Stomach smooth muscle (tissue), 2 donors: ENCODE data around the gene MIOS.
A peak's percentile ranks its signal among the peaks of the same experiment; 100 is the strongest.
"Not testable (repeated sequence)": the region's sequence is repeated elsewhere in the genome, so short reads cannot be mapped to it uniquely, and the experiment has no call there.

Source experiments
- H3K27ac ChIP-seq: one replicate; pipeline ENCODE4 v1.7.0; 2013; ENCODE audit warnings: mild to moderate bottlenecking, low read length, inconsistent platforms
- H3K27me3 ChIP-seq, 2 donors: one replicate each; pipeline ENCODE4 v1.7.0; 2013; ENCODE audit warnings: low read length in 2 of 2; ENCODE audit not compliant: insufficient read depth in 2 of 2, control insufficient read depth in 1 of 2
- H3K36me3 ChIP-seq, 2 donors: one replicate each; pipeline ENCODE4 v1.7.0; 2013; ENCODE audit warnings: low read length in 2 of 2; ENCODE audit not compliant: control insufficient read depth in 2 of 2, insufficient read depth in 2 of 2
- H3K4me1 ChIP-seq: one replicate; pipeline ENCODE4 v1.7.0; 2013; ENCODE audit warnings: low read length; ENCODE audit not compliant: control insufficient read depth, insufficient read depth
- H3K4me3 ChIP-seq, 2 donors: one replicate each; pipeline ENCODE4 v1.7.0; 2013; ENCODE audit warnings: low read length in 2 of 2
- H3K9ac ChIP-seq, 2 donors: one replicate each; pipeline ENCODE4 v1.7.0; 2013; ENCODE audit warnings: low read length in 2 of 2, mild to moderate bottlenecking in 1 of 2
- H3K9me3 ChIP-seq, 2 donors: one replicate each; pipeline ENCODE4 v1.7.0; 2013; ENCODE audit warnings: low read length in 2 of 2; ENCODE audit not compliant: control insufficient read depth in 2 of 2
- donor health status: healthy.
- donor health status: Pancreatic carcinoma.

The MIOS gene

GRCh38 chr7:7554649-7555575 is 11.8 kb upstream of the MIOS start:
- H3K27ac ChIP-seq, result no peak overlapping the region
- no peak overlapping the region for H3K9ac ChIP-seq
- H3K4me1 ChIP-seq, result no peaks in the 10 kb centered on the region
- no peak overlapping the region for H3K4me3 ChIP-seq
- H3K36me3 ChIP-seq, result no peaks in the 10 kb centered on the region
- no peaks in the 10 kb centered on the region for H3K27me3 ChIP-seq
- no peaks in the 10 kb centered on the region for H3K9me3 ChIP-seq

GRCh38 chr7:7556852-7557251 is 9.8 kb upstream of the MIOS start:
- no peak overlapping the region for H3K27ac ChIP-seq
- no peak overlapping the region for H3K4me3 ChIP-seq
- no peaks in the 10 kb centered on the region for H3K9me3 ChIP-seq
- H3K4me1 ChIP-seq, result no peaks in the 10 kb centered on the region
- H3K27me3 ChIP-seq, result no peaks in the 10 kb centered on the region
- H3K36me3 ChIP-seq, result no peaks in the 10 kb centered on the region
- H3K9ac ChIP-seq, result no peak overlapping the region

GRCh38 chr7:7557252-7557651 is 9.4 kb upstream of the MIOS start:
- H3K36me3 ChIP-seq, result no peaks in the 10 kb centered on the region
- no peaks in the 10 kb centered on the region for H3K4me1 ChIP-seq
- H3K27ac ChIP-seq, result no peak overlapping the region
- H3K9ac ChIP-seq, result no peak overlapping the region
- H3K4me3 ChIP-seq, result no peak overlapping the region
- H3K9me3 ChIP-seq, result no peaks in the 10 kb centered on the region
- H3K27me3 ChIP-seq, result no peaks in the 10 kb centered on the region

GRCh38 chr7:7561591-7561990 is 5.1 kb upstream of the MIOS start:
- not testable (repeated sequence) for H3K36me3 ChIP-seq, H3K4me3 ChIP-seq, H3K27me3 ChIP-seq, H3K27ac ChIP-seq, H3K9ac ChIP-seq, H3K4me1 ChIP-seq, H3K9me3 ChIP-seq

- Histone ChIP-seq H3K36me3 (no peaks in the 10 kb centered on the region), H3K27ac (no peak overlapping the region)
These were observed 3.9 kb upstream of the MIOS start for GRCh38 chr7:7562736-7563135.

GRCh38 chr7:7563269-7563668 is 3.4 kb upstream of the MIOS start:
- Histone ChIP-seq H3K9ac (no peak overlapping the region), H3K27me3 (no peaks in the 10 kb centered on the region), H3K27ac (no peak overlapping the region), H3K9me3 (no peaks in the 10 kb centered on the region), H3K36me3 (no peaks in the 10 kb centered on the region), H3K4me1 (peaks cover 3% of the 10 kb centered on the region), H3K4me3 (no peak overlapping the region)

More at GRCh38 chr7:7562736-7563135, 3.9 kb upstream of the MIOS start:
- H3K9ac ChIP-seq, result no peak overlapping the region
- peaks cover 2% of the 10 kb centered on the region for H3K4me1 ChIP-seq
- H3K9me3 ChIP-seq, result no peaks in the 10 kb centered on the region
- no peaks in the 10 kb centered on the region for H3K27me3 ChIP-seq
- H3K4me3 ChIP-seq, result no peak overlapping the region

- Histone ChIP-seq H3K27ac (no peak overlapping the region), H3K9me3 (no peaks in the 10 kb centered on the region), H3K9ac (no peak overlapping the region), H3K4me3 (no peak overlapping the region), H3K27me3 (no peaks in the 10 kb centered on the region), H3K36me3 (no peaks in the 10 kb centered on the region), H3K4me1 (peaks cover 5% of the 10 kb centered on the region)
These were observed 2.9 kb upstream of the MIOS start for GRCh38 chr7:7563813-7564212.

- Histone ChIP-seq H3K27ac (no peak overlapping the region), H3K27me3 (no peaks in the 10 kb centered on the region), H3K4me3 (no peak overlapping the region), H3K9ac (no peak overlapping the region), H3K9me3 (no peaks in the 10 kb centered on the region), H3K4me1 (peaks cover 9% of the 10 kb centered on the region), H3K36me3 (no peaks in the 10 kb centered on the region)
These were observed 2.3 kb upstream of the MIOS start for GRCh38 chr7:7564323-7564780.

- Histone ChIP-seq H3K27ac (no peak overlapping the region), H3K4me1 (peaks cover 13% of the 10 kb centered on the region), H3K36me3 (no peaks in the 10 kb centered on the region), H3K27me3 (no peaks in the 10 kb centered on the region), H3K9me3 (no peaks in the 10 kb centered on the region), H3K9ac (no peak overlapping the region), H3K4me3 (no peak overlapping the region)
These were observed 1.5 kb upstream of the MIOS start for GRCh38 chr7:7565018-7565680.

- H3K9ac ChIP-seq, result peak overlapping the region; percentile 88 to 92
- H3K4me1 ChIP-seq, result peaks cover 13% of the 10 kb centered on the region
- H3K27ac ChIP-seq, result peak overlapping the region; percentile 69
- H3K36me3 ChIP-seq, result no peaks in the 10 kb centered on the region
- no peaks in the 10 kb centered on the region for H3K9me3 ChIP-seq
- H3K4me3 ChIP-seq, result peak overlapping the region; percentile 83 to 85
- no peaks in the 10 kb centered on the region for H3K27me3 ChIP-seq
These were observed 686 bp upstream of the MIOS start for GRCh38 chr7:7565746-7566650.
